Left cardiac atrium (tissue), 4 donors: ENCODE data around the gene LGI1. TPM values are rescaled to one million over a fixed set of nuclear protein-coding genes. Genes with fewer than 3 reads are reported as not detected.

ENCODE experiments used
- ATAC-seq, 2 donors: fragments of 200-7000 bp; cut with Tn5 transposase; one replicate each; pipeline ENCODE4 v1.9.1; 2020; ENCODE audit warnings: mild to moderate bottlenecking in 2 of 2, moderate library complexity in 2 of 2
- DNase-seq: peaks from one replicate; pipeline ENCODE4 v3.0.0-alpha.2; 2020
- intact Hi-C, 2 donors: fragments of 100-400 bp; cut with DNase I; formaldehyde crosslinking; loops; one replicate each; pipeline versions ENCODE4 v1.14.1 to v1.15.1; 2022 to 2023
- total RNA-seq, 2 donors: library from RNA; stranded (reverse); fragmentation: NEBNext Ultra II Directional; extraction: Animal tissue kit (Norgen Biotek cat#: 25700); gene quantifications; one replicate each; pipeline ENCODE4 v1.2.1, GENCODE V29; 2021
- donor health status: DM: no; HTN: yes; CAD: no.
- donor health status: DM: no; HTN: yes; CAD: no; lungs with severe emphysema.
- donor health status: DM: yes; HTN: yes; CAD: no.
- donor health status: Dilated cardiomyopathy.

Gene LGI1
- total RNA-seq, 2 donors from 2014 or later, result 0.27 TPM; not detected in 1

GRCh38 chr10:93753621-93754250 is 4.0 kb upstream of the LGI1 start:
- ATAC-seq, result no peak
- DNase-seq, result no peak
- intact Hi-C loops, result no loop called here

GRCh38 chr10:93754761-93755160 is 3.0 kb upstream of the LGI1 start:
- ATAC-seq, result no peak
- no peak for DNase-seq
- intact Hi-C loops, result no loop called here

- no peak for ATAC-seq
- intact Hi-C loops, result no loop called here
- DNase-seq, result no peak
These were observed 2.2 kb upstream of the LGI1 start for GRCh38 chr10:93755443-93756116.

- intact Hi-C loops, result no loop called here
- DNase-seq, result no peak
- ATAC-seq, result no peak
These were observed 1.6 kb upstream of the LGI1 start for GRCh38 chr10:93756118-93756517.

- DNase-seq (no peak), ATAC-seq (peak in 1 of 2 donors; percentile 37)
- intact Hi-C loops, result no loop called here
These were observed 600 bp upstream of the LGI1 start for GRCh38 chr10:93757136-93757535.

GRCh38 chr10:93758508-93758885 is 761 bp downstream of the LGI1 start:
- DNase-seq (no peak), ATAC-seq (no peak)
- intact Hi-C loops, result no loop called here

- ATAC-seq (no peak), DNase-seq (no peak)
- intact Hi-C loops, result no loop called here
These were observed 1.2 kb downstream of the LGI1 start for GRCh38 chr10:93758891-93759410.

GRCh38 chr10:93760490-93760889 is 2.8 kb downstream of the LGI1 start:
- DNase-seq (no peak), ATAC-seq (no peak)
- intact Hi-C loops, result no loop called here

- ATAC-seq, result no peak
- intact Hi-C loops, result no loop called here
These were observed 5.2 kb downstream of the LGI1 start for GRCh38 chr10:93762979-93763391.

GRCh38 chr10:93766918-93767317 is 9.2 kb downstream of the LGI1 start:
- DNase-seq (no peak), ATAC-seq (no peak)
- intact Hi-C loops, result no loop called here

More at GRCh38 chr10:93762979-93763391, 5.2 kb downstream of the LGI1 start:
- no peak for DNase-seq

GRCh38 chr10:93767724-93768399 is 10.1 kb downstream of the LGI1 start:
- ATAC-seq (no peak), DNase-seq (no peak)
- intact Hi-C loops, result no loop called here

GRCh38 chr10:93768892-93769291 is 11.2 kb downstream of the LGI1 start:
- intact Hi-C loops, result no loop called here
- DNase-seq (no peak), ATAC-seq (no peak)

- no peak for ATAC-seq
- DNase-seq, result no peak
- intact Hi-C loops, result no loop called here
These were observed 13.6 kb downstream of the LGI1 start for GRCh38 chr10:93771354-93771753.

GRCh38 chr10:93773120-93773519 is 15.4 kb downstream of the LGI1 start:
- DNase-seq, result no peak
- no peak for ATAC-seq
- intact Hi-C loops, result no loop called here

- ATAC-seq (no peak), DNase-seq (no peak)
- intact Hi-C loops, result no loop called here
These were observed 16.0 kb downstream of the LGI1 start for GRCh38 chr10:93773705-93774104.

GRCh38 chr10:93775356-93775755 is 17.6 kb downstream of the LGI1 start:
- DNase-seq (no peak), ATAC-seq (no peak)
- intact Hi-C loops, result no loop called here

GRCh38 chr10:93777092-93777491 is 19.4 kb downstream of the LGI1 start:
- intact Hi-C loops, result no loop called here
- no peak for DNase-seq
- no peak for ATAC-seq

- intact Hi-C loops, result no loop called here
- no peak for ATAC-seq
- no peak for DNase-seq
These were observed 26.3 kb downstream of the LGI1 start for GRCh38 chr10:93784059-93784458.

- ATAC-seq (no peak), DNase-seq (no peak)
- intact Hi-C loops, result no loop called here
These were observed 30.9 kb downstream of the LGI1 start for GRCh38 chr10:93788413-93789208.

GRCh38 chr10:93790439-93790838 is 32.7 kb downstream of the LGI1 start:
- DNase-seq (no peak), ATAC-seq (no peak)
- intact Hi-C loops, result no loop called here
